HG02642 (cell line): ENCODE data around the gene AZIN2.
A peak's percentile ranks its signal among the peaks of the same experiment; 100 is the strongest.
"Not testable (repeated sequence)": the region's sequence is repeated elsewhere in the genome, so short reads cannot be mapped to it uniquely, and the experiment has no call there.

ENCODE experiments used
- ATAC-seq: cut with Tn5 transposase; IDR thresholded peaks from one replicate; pipeline ENCODE4 v1.9.1; 2021; ENCODE audit warnings: mild to moderate bottlenecking; ENCODE audit not compliant: unreplicated experiment, poor library complexity

The AZIN2 gene

GRCh38 chr1:33123266-33123665, 42.3 kb downstream of the AZIN2 start:
- ATAC-seq, result no peak

- not testable (repeated sequence) for ATAC-seq
These were observed 43.7 kb downstream of the AZIN2 start for GRCh38 chr1:33124647-33125046.

- ATAC-seq, result no peak
These were observed 45.6 kb downstream of the AZIN2 start for GRCh38 chr1:33126411-33127000.

GRCh38 chr1:33127001-33127823, 46.3 kb downstream of the AZIN2 start:
- peak; percentile 94 for ATAC-seq

GRCh38 chr1:33128781-33129180, 47.8 kb downstream of the AZIN2 start:
- no peak for ATAC-seq

- ATAC-seq, result no peak
These were observed 49.3 kb downstream of the AZIN2 start for GRCh38 chr1:33130297-33130696.

- no peak for ATAC-seq
These were observed 50.2 kb downstream of the AZIN2 start for GRCh38 chr1:33131191-33131590.

- no peak for ATAC-seq
These were observed 51.6 kb downstream of the AZIN2 start for GRCh38 chr1:33132549-33132948.

GRCh38 chr1:33133478-33134105, 52.6 kb downstream of the AZIN2 start:
- ATAC-seq, result no peak

GRCh38 chr1:33136041-33136440, 55.1 kb downstream of the AZIN2 start:
- not testable (repeated sequence) for ATAC-seq

GRCh38 chr1:33137800-33138199, 56.8 kb downstream of the AZIN2 start:
- ATAC-seq, result no peak

GRCh38 chr1:33140153-33141149, 59.5 kb downstream of the AZIN2 start:
- no peak for ATAC-seq

- no peak for ATAC-seq
These were observed 60.3 kb downstream of the AZIN2 start for GRCh38 chr1:33141216-33141615.

GRCh38 chr1:33141781-33142180, 60.8 kb downstream of the AZIN2 start:
- ATAC-seq, result no peak

GRCh38 chr1:33142483-33143064, 61.6 kb downstream of the AZIN2 start:
- ATAC-seq, result no peak

GRCh38 chr1:33143176-33143575, 62.2 kb downstream of the AZIN2 start:
- ATAC-seq, result no peak

GRCh38 chr1:33143698-33144097, 62.7 kb downstream of the AZIN2 start:
- ATAC-seq, result no peak

GRCh38 chr1:33146003-33146402, 65.0 kb downstream of the AZIN2 start:
- ATAC-seq, result no peak

GRCh38 chr1:33147275-33147996, 66.5 kb downstream of the AZIN2 start:
- no peak for ATAC-seq
